ENCODE measurements around the gene HPSE2. TPM values are rescaled to one million over a fixed set of nuclear protein-coding genes. Genes with fewer than 3 reads are reported as not detected.

The HPSE2 gene
- total RNA-seq, 1 experiment from 2014 or later = 0.05 TPM

DNA sequence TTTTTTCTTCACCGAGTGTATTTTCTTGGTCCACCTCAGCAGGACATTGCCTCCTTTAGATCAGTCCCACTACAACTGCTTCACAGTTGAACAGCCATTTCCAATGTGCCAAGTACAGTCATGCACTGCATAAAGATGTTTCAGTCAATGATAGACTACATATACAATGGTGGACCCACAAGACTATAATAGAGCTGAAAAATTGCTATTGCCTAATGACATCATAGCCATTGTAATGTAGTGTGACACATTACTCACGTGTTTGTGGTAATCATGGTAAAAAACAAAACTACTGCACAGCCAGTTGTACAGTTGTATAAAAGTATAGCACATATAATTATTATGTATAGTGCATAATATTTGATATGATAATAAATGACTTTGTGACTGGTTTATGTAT lies 675.1 kb downstream of the HPSE2 start:
- RAD21 ChIA-PET (ENCODE audit: low non-redundant PET in 1 of 2, low total read pairs in 2 of 2, uncharacterized antibody in 2 of 2, unreplicated experiment in 2 of 2) = no interaction called here
- Histone ChIP-seq H3K9me2 (ENCODE audit: insufficient read depth) (no peaks in the 10 kb centered on the region), H3K4me2 (ENCODE audit: low read length) (no peak overlapping the region), H3K9ac (ENCODE audit: low read length) (no peak overlapping the region), H3K9me3 (ENCODE audit: control insufficient read depth in 1 of 2, insufficient read depth in 1 of 2, low read depth in 1 of 2, low read length in 2 of 2) (no peaks in the 10 kb centered on the region), H4K20me1 (ENCODE audit: insufficient read depth) (no peaks in the 10 kb centered on the region), H2AFZ (ENCODE audit: low read depth, low read length, poor library complexity, severe bottlenecking) (no peak overlapping the region), H3K4me3 (replicated peaks in 1 of 2; ENCODE audit: low read depth in 1 of 2, low read length in 2 of 2) (no peak overlapping the region), H3K4me1 (ENCODE audit: control insufficient read depth in 1 of 2, insufficient read depth in 2 of 2, low read length in 2 of 2) (no peaks in the 10 kb centered on the region), H3K27ac (ENCODE audit: low read depth, low read length) (no peak overlapping the region), H3K27me3 (ENCODE audit: insufficient read depth, low read length) (peaks cover 33% of the 10 kb centered on the region), H3K36me3 (ENCODE audit: control insufficient read depth in 1 of 2, insufficient read depth in 2 of 2, low read length in 2 of 2) (no peaks in the 10 kb centered on the region), H3K79me2 (ENCODE audit: insufficient read depth, low read length) (no peaks in the 10 kb centered on the region)
- DNase-seq (ENCODE audit: low read depth, low spot score) = no peak
- ATAC-seq = no peak
- intact Hi-C loops (cut with micrococcal nuclease) = no loop called here
- no peak for TF ChIP-seq FOSL1 (IDR thresholded peaks at IDR 0.05; ENCODE audit: low read depth)
- TF ChIP-seq, protein P1, sequence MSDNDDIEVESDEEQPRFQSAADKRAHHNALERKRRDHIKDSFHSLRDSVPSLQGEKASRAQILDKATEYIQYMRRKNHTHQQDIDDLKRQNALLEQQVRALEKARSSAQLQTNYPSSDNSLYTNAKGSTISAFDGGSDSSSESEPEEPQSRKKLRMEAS (IDR thresholded peaks at IDR 0.05) = no peak
- no peak for TF ChIP-seq CEBPB (IDR thresholded peaks at IDR 0.05; ENCODE audit: low read depth)
- no peak for TF ChIP-seq ZFX (IDR thresholded peaks at IDR 0.05)
- TF ChIP-seq ELF1 (IDR thresholded peaks at IDR 0.05; ENCODE audit: borderline replicate concordance, low read depth) = no peak
- TF ChIP-seq CBX3 (IDR thresholded peaks at IDR 0.05; ENCODE audit: low read depth) = no peak
- no peak for TF ChIP-seq YY1 (IDR thresholded peaks at IDR 0.05; ENCODE audit: extremely low read depth, insufficient replicate concordance, low read depth, low read length)
- TF ChIP-seq POLR2A (IDR thresholded peaks at IDR 0.05; ENCODE audit: borderline replicate concordance, extremely low read depth, insufficient read depth, insufficient read length) = no peak
- no peak for TF ChIP-seq JUND (IDR thresholded peaks at IDR 0.05)
- TF ChIP-seq, protein P2, sequence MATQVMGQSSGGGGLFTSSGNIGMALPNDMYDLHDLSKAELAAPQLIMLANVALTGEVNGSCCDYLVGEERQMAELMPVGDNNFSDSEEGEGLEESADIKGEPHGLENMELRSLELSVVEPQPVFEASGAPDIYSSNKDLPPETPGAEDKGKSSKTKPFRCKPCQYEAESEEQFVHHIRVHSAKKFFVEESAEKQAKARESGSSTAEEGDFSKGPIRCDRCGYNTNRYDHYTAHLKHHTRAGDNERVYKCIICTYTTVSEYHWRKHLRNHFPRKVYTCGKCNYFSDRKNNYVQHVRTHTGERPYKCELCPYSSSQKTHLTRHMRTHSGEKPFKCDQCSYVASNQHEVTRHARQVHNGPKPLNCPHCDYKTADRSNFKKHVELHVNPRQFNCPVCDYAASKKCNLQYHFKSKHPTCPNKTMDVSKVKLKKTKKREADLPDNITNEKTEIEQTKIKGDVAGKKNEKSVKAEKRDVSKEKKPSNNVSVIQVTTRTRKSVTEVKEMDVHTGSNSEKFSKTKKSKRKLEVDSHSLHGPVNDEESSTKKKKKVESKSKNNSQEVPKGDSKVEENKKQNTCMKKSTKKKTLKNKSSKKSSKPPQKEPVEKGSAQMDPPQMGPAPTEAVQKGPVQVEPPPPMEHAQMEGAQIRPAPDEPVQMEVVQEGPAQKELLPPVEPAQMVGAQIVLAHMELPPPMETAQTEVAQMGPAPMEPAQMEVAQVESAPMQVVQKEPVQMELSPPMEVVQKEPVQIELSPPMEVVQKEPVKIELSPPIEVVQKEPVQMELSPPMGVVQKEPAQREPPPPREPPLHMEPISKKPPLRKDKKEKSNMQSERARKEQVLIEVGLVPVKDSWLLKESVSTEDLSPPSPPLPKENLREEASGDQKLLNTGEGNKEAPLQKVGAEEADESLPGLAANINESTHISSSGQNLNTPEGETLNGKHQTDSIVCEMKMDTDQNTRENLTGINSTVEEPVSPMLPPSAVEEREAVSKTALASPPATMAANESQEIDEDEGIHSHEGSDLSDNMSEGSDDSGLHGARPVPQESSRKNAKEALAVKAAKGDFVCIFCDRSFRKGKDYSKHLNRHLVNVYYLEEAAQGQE (IDR thresholded peaks at IDR 0.05; ENCODE audit: low read depth) = no peak
- no peak for TF ChIP-seq ZNF274 (IDR thresholded peaks at IDR 0.05; ENCODE audit: low read depth, low read length)
- no peak for TF ChIP-seq EGR1 (IDR thresholded peaks at IDR 0.05; ENCODE audit: low read depth)
- TF ChIP-seq, protein P3, sequence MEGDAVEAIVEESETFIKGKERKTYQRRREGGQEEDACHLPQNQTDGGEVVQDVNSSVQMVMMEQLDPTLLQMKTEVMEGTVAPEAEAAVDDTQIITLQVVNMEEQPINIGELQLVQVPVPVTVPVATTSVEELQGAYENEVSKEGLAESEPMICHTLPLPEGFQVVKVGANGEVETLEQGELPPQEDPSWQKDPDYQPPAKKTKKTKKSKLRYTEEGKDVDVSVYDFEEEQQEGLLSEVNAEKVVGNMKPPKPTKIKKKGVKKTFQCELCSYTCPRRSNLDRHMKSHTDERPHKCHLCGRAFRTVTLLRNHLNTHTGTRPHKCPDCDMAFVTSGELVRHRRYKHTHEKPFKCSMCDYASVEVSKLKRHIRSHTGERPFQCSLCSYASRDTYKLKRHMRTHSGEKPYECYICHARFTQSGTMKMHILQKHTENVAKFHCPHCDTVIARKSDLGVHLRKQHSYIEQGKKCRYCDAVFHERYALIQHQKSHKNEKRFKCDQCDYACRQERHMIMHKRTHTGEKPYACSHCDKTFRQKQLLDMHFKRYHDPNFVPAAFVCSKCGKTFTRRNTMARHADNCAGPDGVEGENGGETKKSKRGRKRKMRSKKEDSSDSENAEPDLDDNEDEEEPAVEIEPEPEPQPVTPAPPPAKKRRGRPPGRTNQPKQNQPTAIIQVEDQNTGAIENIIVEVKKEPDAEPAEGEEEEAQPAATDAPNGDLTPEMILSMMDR (IDR thresholded peaks at IDR 0.05 in 2 of 3, conservative IDR thresholded peaks at IDR 0.05 in 1 of 3; ENCODE audit: borderline replicate concordance in 1 of 3, insufficient read depth in 1 of 3, low read depth in 2 of 3, low read length in 2 of 3) = no peak
- TF ChIP-seq SRF (IDR thresholded peaks at IDR 0.05; ENCODE audit: low read depth) = no peak
- no peak for TF ChIP-seq RAD21 (IDR thresholded peaks at IDR 0.05; ENCODE audit: low read depth)
- TF ChIP-seq, protein P4, sequence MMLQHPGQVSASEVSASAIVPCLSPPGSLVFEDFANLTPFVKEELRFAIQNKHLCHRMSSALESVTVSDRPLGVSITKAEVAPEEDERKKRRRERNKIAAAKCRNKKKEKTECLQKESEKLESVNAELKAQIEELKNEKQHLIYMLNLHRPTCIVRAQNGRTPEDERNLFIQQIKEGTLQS (IDR thresholded peaks at IDR 0.05) = no peak
- TF ChIP-seq EZH2phosphoT487 (IDR thresholded peaks at IDR 0.05; ENCODE audit: borderline replicate concordance) = no peak
- no peak for TF ChIP-seq EZH2 (IDR thresholded peaks at IDR 0.05)
- TF ChIP-seq SP1 (IDR thresholded peaks at IDR 0.05; ENCODE audit: low read depth) = no peak
- TF ChIP-seq SIN3A (IDR thresholded peaks at IDR 0.05; ENCODE audit: low read depth) = no peak
- CTCF ChIA-PET = no interaction called here
- BruUV-seq (replicated peaks) = no TSS peak
- POLR2A ChIA-PET = no interaction called here

Measured in HCT116 (cell line).